ENCODE data around the gene OSTM1.

The OSTM1 gene

DNA sequence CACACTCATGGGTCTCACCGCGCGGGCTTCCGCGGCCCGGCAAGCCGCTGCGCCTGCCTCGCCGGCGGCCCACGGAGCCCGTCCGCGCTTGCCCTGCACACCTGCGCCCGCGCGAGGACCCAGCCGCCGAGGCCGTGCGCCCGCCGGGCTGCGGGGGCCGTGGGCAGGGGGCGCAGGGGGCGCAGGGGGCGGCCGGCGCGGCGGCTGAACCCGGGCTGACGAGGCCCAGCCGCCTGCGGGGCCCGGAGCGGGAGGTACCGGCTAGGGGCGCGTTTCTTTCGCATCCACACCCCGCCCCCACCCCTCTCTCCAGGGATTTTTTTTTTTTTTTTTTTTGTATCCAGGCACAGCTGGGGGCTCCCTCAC is 43.8 kb upstream of the OSTM1 start:
- no peak overlapping the region for H3K27ac ChIP-seq
- no peak for TF ChIP-seq ZFX (IDR thresholded peaks at IDR 0.05)
- TF ChIP-seq, protein P1, sequence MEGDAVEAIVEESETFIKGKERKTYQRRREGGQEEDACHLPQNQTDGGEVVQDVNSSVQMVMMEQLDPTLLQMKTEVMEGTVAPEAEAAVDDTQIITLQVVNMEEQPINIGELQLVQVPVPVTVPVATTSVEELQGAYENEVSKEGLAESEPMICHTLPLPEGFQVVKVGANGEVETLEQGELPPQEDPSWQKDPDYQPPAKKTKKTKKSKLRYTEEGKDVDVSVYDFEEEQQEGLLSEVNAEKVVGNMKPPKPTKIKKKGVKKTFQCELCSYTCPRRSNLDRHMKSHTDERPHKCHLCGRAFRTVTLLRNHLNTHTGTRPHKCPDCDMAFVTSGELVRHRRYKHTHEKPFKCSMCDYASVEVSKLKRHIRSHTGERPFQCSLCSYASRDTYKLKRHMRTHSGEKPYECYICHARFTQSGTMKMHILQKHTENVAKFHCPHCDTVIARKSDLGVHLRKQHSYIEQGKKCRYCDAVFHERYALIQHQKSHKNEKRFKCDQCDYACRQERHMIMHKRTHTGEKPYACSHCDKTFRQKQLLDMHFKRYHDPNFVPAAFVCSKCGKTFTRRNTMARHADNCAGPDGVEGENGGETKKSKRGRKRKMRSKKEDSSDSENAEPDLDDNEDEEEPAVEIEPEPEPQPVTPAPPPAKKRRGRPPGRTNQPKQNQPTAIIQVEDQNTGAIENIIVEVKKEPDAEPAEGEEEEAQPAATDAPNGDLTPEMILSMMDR (conservative IDR thresholded peaks at IDR 0.05) = no peak

DNA sequence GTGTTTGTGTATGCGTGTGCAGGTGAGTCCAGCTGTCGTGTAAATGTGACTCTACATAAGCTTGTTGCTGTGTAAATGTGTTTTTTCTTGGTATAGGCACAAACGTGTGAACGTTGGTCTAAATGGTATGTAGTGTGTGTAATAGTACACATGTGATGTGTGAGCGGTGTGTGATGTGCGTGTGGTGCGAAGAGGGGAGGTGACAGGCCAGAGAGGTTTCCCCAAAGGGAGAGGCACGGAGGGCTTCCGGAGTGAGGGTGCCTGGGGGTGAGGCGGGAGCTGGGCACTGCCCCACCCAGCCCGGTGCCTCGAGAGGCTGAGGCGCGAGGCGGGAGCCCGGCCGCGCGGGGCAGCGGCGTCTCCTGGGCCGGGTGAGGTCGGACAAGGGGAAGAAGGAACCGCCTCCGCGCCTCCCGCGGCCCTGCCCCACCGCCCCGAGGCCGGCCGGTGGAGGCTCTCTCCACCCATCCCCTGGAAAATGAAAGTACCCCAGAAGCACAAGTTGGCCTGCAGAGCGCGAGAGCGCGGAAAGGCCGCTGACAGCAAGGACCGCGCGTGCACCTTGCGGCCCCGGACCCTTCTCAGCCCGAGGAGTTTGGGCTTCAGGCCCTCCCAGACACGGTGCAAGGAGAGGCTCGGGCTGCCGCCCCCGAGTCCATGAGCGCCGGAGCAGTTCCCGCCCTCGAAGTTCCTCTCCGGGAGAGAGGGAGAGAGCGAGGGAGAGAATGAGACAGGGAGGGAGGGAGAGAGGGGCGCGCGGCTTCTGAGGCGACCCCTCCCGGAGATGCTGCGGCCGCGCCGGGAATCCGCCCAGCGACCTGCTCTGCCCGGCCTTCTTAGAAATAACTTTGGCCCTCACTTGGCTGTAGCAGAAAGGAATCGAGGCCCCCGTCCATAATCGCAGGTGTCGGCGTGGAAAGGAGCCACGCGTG is 43.2 kb upstream of the OSTM1 start:
- no peak for TF ChIP-seq ZFX (IDR thresholded peaks at IDR 0.05)
- TF ChIP-seq, protein P1 (conservative IDR thresholded peaks at IDR 0.05) = no peak
- H3K27ac ChIP-seq = no peak overlapping the region

DNA sequence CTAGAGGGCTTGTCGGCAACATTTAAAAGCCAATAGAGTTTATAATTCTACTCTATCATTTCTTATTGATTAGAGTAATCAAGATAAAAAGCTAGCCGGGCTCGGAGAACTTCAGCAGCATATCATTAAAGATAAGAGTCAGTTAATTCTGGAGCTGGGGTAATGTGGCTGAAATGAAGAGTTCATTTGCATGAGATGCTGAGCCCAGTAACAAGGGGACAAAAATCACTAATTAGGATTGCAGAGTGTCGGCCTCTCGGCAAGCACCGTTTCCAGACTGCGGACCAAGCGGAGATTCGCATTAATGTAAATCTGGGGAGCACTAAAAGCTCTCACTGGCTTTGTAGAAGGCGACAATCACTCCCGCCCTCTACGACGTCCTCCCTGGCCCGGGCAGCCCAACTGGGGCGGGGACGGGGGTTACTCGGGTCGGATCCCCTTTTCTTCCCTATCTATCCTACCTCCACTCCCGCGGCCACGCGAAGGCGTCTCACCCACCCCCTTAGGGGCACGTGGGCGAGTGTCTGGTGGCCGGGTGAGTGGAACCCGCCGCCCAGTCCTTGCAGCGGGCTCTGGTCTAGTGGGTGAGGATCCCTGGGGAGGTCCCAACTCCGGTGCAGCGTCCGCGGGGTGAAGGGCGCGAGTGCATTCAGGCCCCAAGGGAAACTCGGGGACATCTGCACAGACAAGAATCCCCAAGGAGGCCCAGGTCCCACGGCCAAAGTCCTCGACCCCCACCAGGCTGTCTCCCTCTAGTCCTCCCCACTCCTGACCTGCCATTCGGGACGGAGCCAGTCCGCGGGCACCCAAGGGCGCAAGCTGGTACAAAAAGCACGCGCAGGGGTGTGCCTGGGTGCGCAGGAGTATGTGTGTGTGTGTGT is 42.2 kb upstream of the OSTM1 start:
- TF ChIP-seq, protein P1 (conservative IDR thresholded peaks at IDR 0.05) = no peak
- no peak for TF ChIP-seq ZFX (IDR thresholded peaks at IDR 0.05)
- H3K27ac ChIP-seq = no peak overlapping the region

DNA sequence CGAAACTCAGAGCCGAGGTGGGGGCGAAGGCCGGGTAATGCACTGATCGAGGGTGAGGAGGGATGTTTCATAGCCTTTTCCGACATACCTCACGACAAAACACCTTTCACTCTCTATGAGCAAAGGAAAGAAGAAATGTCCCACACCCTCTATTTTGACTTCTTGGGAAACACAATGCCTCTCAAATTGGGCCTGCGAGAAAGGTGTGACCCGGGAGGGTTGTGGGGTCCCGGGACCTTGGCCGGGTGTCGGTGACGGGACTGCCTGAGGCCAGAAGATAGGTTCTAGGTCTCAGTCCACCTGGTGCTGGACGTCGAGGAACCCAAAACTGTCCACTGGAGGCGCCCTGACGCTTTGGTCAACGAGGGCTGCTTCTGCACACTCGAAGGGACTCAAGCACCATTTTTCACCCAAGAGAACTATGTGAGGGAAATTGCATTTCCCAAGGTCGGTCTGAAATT is 41.1 kb upstream of the OSTM1 start:
- no peak overlapping the region for H3K27ac ChIP-seq
- TF ChIP-seq, protein P1 (conservative IDR thresholded peaks at IDR 0.05) = peak; percentile 77
- TF ChIP-seq ZFX (IDR thresholded peaks at IDR 0.05) = no peak

DNA sequence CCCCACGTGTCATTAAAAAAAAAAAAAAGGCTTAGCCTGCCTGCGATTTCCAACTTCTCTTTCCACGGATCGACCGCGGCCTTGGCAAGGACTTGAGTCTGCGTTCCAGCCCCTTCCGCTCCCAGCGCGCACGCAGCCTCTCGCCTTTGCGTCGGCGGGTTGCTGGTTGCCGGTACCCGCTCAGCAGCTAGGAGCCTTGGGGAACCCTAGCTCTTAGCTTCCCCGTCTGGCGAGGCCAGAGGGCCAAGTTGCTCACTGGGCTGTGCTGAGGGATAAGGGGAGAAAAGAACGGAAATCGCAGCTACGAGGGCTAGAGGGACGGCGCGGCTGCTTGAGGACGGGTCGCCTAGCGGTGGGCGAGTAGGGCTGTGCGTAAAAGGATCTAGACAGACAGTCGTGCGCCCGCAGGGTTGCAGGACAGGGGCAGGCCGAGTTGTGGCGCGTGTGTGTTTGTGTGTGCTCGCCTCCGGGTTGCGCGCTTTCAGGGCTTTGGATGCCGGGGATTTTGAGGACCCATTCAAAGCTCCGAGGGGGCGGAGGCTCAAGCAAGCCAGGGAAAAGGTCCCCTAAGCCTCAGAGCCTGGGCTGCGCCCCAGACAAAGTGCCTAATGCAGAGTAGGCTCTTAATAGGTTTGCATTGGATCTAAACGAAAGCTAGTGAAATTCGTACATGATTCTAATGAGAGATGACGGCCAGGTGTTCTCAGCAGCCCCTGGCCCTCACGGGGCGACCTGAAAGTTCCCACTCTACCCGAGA is 40.5 kb upstream of the OSTM1 start:
- H3K27ac ChIP-seq = no peak overlapping the region
- TF ChIP-seq ZFX (IDR thresholded peaks at IDR 0.05) = no peak
- TF ChIP-seq, protein P1 (conservative IDR thresholded peaks at IDR 0.05) = no peak

DNA sequence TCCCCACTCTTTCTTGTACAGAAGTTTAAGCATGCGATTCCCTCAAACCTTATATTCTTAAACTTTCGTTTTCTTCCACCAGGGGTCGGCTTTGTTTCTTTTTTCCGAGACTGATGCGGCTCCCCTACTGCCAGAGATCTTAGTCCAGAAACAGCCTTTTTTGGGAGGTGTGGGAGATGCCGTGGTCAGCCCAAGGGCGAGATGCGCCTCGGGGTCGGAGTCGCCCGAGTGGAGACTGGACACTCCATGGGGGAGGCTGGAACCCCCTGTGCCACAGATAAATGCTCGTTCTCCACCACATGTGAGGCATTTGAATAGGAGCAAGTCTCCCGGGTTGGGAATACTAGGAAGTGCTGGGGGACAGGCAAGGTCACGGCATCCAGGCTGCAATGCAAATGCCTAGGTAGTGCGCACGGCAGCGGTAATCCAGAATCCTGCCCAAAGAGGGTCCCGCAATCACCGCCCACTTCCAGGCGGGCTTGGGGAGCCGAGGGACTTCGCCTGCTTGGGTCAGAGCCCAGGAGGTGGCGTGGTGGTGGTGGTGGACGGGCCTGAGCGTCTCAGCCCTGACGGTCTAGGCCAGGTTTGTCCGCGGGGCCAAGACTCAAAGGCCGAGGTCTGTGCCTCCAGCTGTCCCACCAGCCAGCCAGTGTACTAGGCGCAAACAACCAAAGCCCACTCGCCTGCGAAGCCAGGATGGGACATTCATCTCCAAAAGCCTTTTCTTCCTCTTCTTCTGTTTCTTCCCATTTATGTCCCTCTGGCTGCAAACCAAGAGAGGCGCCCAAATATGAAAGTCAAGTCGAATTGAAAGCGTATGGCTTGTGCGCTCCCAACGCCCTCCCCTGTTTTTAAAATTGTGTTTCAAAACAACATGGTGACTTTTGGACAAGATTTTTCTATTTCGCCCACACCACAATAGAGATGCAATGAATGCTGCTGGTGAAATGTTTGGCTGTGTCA is 39.3 kb upstream of the OSTM1 start:
- H3K27ac ChIP-seq = no peak overlapping the region

More for the DNA sequence above, 39.3 kb upstream of the OSTM1 start:
- TF ChIP-seq, protein P1 (conservative IDR thresholded peaks at IDR 0.05) = peak; percentile 67
- TF ChIP-seq ZFX (IDR thresholded peaks at IDR 0.05) = no peak

Data from C4-2B (cell line).